H9 (cell line): Measurements from ENCODE around the gene MLKL. TPM values are rescaled to one million over a fixed set of nuclear protein-coding genes. Genes with fewer than 3 reads are reported as not detected.

Source experiments
- DNase-seq: peaks from one replicate; pipeline ENCODE4 v3.0.0-alpha.2; 2017
- H2AFZ ChIP-seq: one replicate; pipeline ENCODE4 v1.6.1; 2013; ENCODE audit warnings: mild to moderate bottlenecking, low read length, control low read depth, moderate library complexity
- H2AK5ac ChIP-seq: 2 replicates; pipeline ENCODE4 v1.6.1; 2013; ENCODE audit warnings: low read length, control low read depth, mixed read lengths; ENCODE audit not compliant: insufficient read length
- H2BK120ac ChIP-seq: one replicate; pipeline ENCODE4 v1.6.1; 2013; ENCODE audit warnings: low read depth, mild to moderate bottlenecking, low read length, control low read depth, inconsistent platforms; ENCODE audit not compliant: poor library complexity, severe bottlenecking
- H2BK12ac ChIP-seq: 2 replicates; pipeline ENCODE4 v1.6.1; 2013; ENCODE audit warnings: low read length, control low read depth, mixed read lengths, low read depth; ENCODE audit not compliant: insufficient read length
- H2BK15ac ChIP-seq: 2 replicates; pipeline ENCODE4 v1.6.1; 2013; ENCODE audit warnings: low read depth, low read length, control low read depth
- H2BK20ac ChIP-seq: one replicate; pipeline ENCODE4 v1.6.1; 2013; ENCODE audit warnings: low read depth, mild to moderate bottlenecking, low read length, control low read depth, inconsistent platforms; ENCODE audit not compliant: poor library complexity, severe bottlenecking
- H2BK5ac ChIP-seq: 2 replicates; pipeline ENCODE4 v1.6.1; 2013; ENCODE audit warnings: low read length, control low read depth, mixed read lengths; ENCODE audit not compliant: insufficient read length
- H3K14ac ChIP-seq: 2 replicates; pipeline ENCODE4 v1.6.1; 2013; ENCODE audit warnings: low read length, control low read depth; ENCODE audit not compliant: insufficient read depth
- H3K18ac ChIP-seq: 2 replicates; pipeline ENCODE4 v1.6.1; 2013; ENCODE audit warnings: low read depth, mild to moderate bottlenecking, mixed read lengths, low read length, control low read depth; ENCODE audit not compliant: insufficient read length
- H3K23ac ChIP-seq: 2 replicates; pipeline ENCODE4 v1.6.1; 2013; ENCODE audit warnings: low read length, control low read depth, mixed read lengths, low read depth; ENCODE audit not compliant: insufficient read length
- H3K23me2 ChIP-seq: 2 replicates; pipeline ENCODE4 v1.6.1; 2013; ENCODE audit warnings: low read depth, mild to moderate bottlenecking, mixed read lengths, low read length, control low read depth; ENCODE audit not compliant: insufficient read length, poor library complexity, severe bottlenecking
- H3K27ac ChIP-seq: 2 replicates; pipeline ENCODE4 v1.5.1; 2013; ENCODE audit warnings: low read length, control low read depth, mixed read lengths, low read depth; ENCODE audit not compliant: insufficient read length
- H3K27me3 ChIP-seq: 2 replicates; pipeline ENCODE4 v1.6.1; 2013; ENCODE audit warnings: low read length, control low read depth, inconsistent platforms; ENCODE audit not compliant: insufficient read depth
- H3K4ac ChIP-seq: 2 replicates; pipeline ENCODE4 v1.6.1; 2013; ENCODE audit warnings: low read depth, mild to moderate bottlenecking, control low read depth, inconsistent platforms, low read length, moderate library complexity
- H3K4me1 ChIP-seq: 2 replicates; pipeline ENCODE4 v1.6.1; 2013; ENCODE audit warnings: low read length, control low read depth, inconsistent platforms; ENCODE audit not compliant: insufficient read depth
- H3K4me2 ChIP-seq: 2 replicates; pipeline ENCODE4 v1.6.1; 2013; ENCODE audit warnings: low read length, control low read depth, mixed read lengths; ENCODE audit not compliant: insufficient read length, insufficient read depth
- H3K56ac ChIP-seq: 2 replicates; pipeline ENCODE4 v1.6.1; 2013; ENCODE audit warnings: low read depth, mild to moderate bottlenecking, mixed read lengths, low read length, control low read depth; ENCODE audit not compliant: insufficient read length
- H3K79me1 ChIP-seq: 2 replicates; pipeline ENCODE4 v1.6.1; 2013; ENCODE audit warnings: low read depth, mild to moderate bottlenecking, moderate library complexity, low read length, control low read depth, inconsistent platforms; ENCODE audit not compliant: insufficient read depth, poor library complexity, severe bottlenecking
- H3K79me2 ChIP-seq: 2 replicates; pipeline ENCODE4 v1.6.1; 2013; ENCODE audit warnings: low read length, control low read depth, inconsistent platforms; ENCODE audit not compliant: insufficient read depth
- H3K9ac ChIP-seq: 2 replicates; pipeline ENCODE4 v1.6.1; 2013; ENCODE audit warnings: low read length, control low read depth, mixed read lengths; ENCODE audit not compliant: insufficient read length; ENCODE audit errors: extremely low read depth
- H3K9me3 ChIP-seq: one replicate; pipeline ENCODE4 v1.6.1; 2013; ENCODE audit warnings: low read depth, low read length, inconsistent platforms; ENCODE audit not compliant: control insufficient read depth
- H3T11ph ChIP-seq: one replicate; pipeline ENCODE4 v1.6.1; 2013; ENCODE audit warnings: mild to moderate bottlenecking, low read length, control low read depth, inconsistent platforms
- H4K20me1 ChIP-seq: one replicate; pipeline ENCODE4 v1.6.1; 2013; ENCODE audit not compliant: control insufficient read depth, insufficient read length, insufficient read depth
- H4K5ac ChIP-seq: 2 replicates; pipeline ENCODE4 v1.6.1; 2013; ENCODE audit warnings: low read depth, mild to moderate bottlenecking, mixed read lengths, low read length, control low read depth; ENCODE audit not compliant: insufficient read length
- H4K8ac ChIP-seq: replicated peaks from 2 replicates; pipeline ENCODE4 v1.6.1; 2013; ENCODE audit warnings: low read length, control low read depth, mixed read lengths, low read depth; ENCODE audit not compliant: insufficient read length
- H4K91ac ChIP-seq: 2 replicates; pipeline ENCODE4 v1.6.1; 2013; ENCODE audit warnings: low read depth, mild to moderate bottlenecking, moderate library complexity, mixed read lengths, low read length, control low read depth; ENCODE audit not compliant: insufficient read length
- H3K27ac Mint-ChIP-seq, 3 experiments: 2 replicates in 2 of 3; 3 replicates in 1 of 3; pipeline ENCODE4 v1.8.0; 2020 to 2021; ENCODE audit warnings: mixed read lengths in 3 of 3, mild to moderate bottlenecking in 1 of 3, moderate library complexity in 1 of 3
- H3K27me3 Mint-ChIP-seq: 2 replicates; pipeline ENCODE4 v1.8.0; 2021; ENCODE audit warnings: low read depth, mild to moderate bottlenecking, moderate library complexity, mixed read lengths
- H3K36me3 Mint-ChIP-seq, 3 experiments: 2 replicates in 2 of 3; 3 replicates in 1 of 3; pipeline ENCODE4 v1.8.0; 2020 to 2021; ENCODE audit warnings: low read depth in 3 of 3, mixed read lengths in 3 of 3; ENCODE audit not compliant: insufficient read depth in 1 of 3
- H3K4me1 Mint-ChIP-seq, 2 experiments: 2 replicates each; pipeline ENCODE4 v1.8.0; 2020; ENCODE audit warnings: mixed read lengths in 2 of 2
- H3K4me3 Mint-ChIP-seq, 2 experiments: 2 replicates in 1 of 2; 3 replicates in 1 of 2; pipeline ENCODE4 v1.8.0; 2020 to 2021; ENCODE audit warnings: mild to moderate bottlenecking in 2 of 2, mixed read lengths in 2 of 2, moderate library complexity in 1 of 2
- H3K9me3 Mint-ChIP-seq, 2 experiments: 2 replicates in 1 of 2; 3 replicates in 1 of 2; pipeline ENCODE4 v1.8.0; 2020; ENCODE audit warnings: mild to moderate bottlenecking in 2 of 2, mixed read lengths in 2 of 2, moderate library complexity in 1 of 2
- WGBS: extraction: QIAGEN DNeasy Blood & Tissue Kit; methylation state at CpG from one replicate; pipeline ENCODE4 v1.1.7; 2013; ENCODE audit warnings: missing lambda C conversion rate, low lambda C conversion rate, mixed read lengths; ENCODE audit not compliant: insufficient read length; ENCODE audit errors: extremely low coverage; 5-methylcytosine and 5-hydroxymethylcytosine counted together
- long read RNA-seq: library from polyadenylated mRNA; unstranded; transcript quantifications from one replicate; pipeline ENCODE4 v2.0.0, GENCODE V29; 2020
- total RNA-seq: library from RNA; stranded (reverse); gene quantifications from 2 replicates; pipeline ENCODE4 v1.2.1, GENCODE V29; 2021
- TF ChIP-seq, protein P1 (sequence below): fragments of 200-600 bp; sonication (generic); conservative IDR thresholded peaks from 3 replicates; pipeline ENCODE4 v1.8.0; 2021; ENCODE audit warnings: antibody characterized with exemption, mild to moderate bottlenecking

Gene MLKL
- total RNA-seq, result 0.37 and 0.42 TPM in 2 replicates
- long read RNA-seq, result 0 reads

- Histone ChIP-seq H3K27me3 (no peaks in the 10 kb centered on the region), H2BK5ac (no peak within 1 kb of the TSS), H3K14ac (peak within 1 kb of the TSS; percentile 5; the same call in 1 of the 2 replicates), H2BK20ac (no peak within 1 kb of the TSS), H3K56ac (no peak within 1 kb of the TSS), H3K4me2 (peak within 1 kb of the TSS; percentile 2), H4K8ac (no peak within 1 kb of the TSS), H3K18ac (no peak within 1 kb of the TSS), H3T11ph (no peak within 1 kb of the TSS), H4K91ac (no peak within 1 kb of the TSS), H3K4me1 (no peaks in the 10 kb centered on the region), H2AFZ (no peak within 1 kb of the TSS), H3K27ac (no peak within 1 kb of the TSS), H2BK15ac (no peak within 1 kb of the TSS), H3K23ac (no peak within 1 kb of the TSS), H3K4ac (no peak within 1 kb of the TSS), H3K79me2 (no peaks in the 10 kb centered on the region), H2AK5ac (no peak within 1 kb of the TSS), H3K23me2 (no peaks in the 10 kb centered on the region), H2BK120ac (no peak within 1 kb of the TSS), H3K9me3 (no peaks in the 10 kb centered on the region), H3K9ac (no peak within 1 kb of the TSS), H3K79me1 (no peaks in the 10 kb centered on the region), H4K20me1 (no peaks in the 10 kb centered on the region), H2BK12ac (no peak within 1 kb of the TSS), H4K5ac (no peak within 1 kb of the TSS)
- Mint-ChIP-seq H3K4me3 (peak within 1 kb of the TSS; percentile 38 to 77), H3K27ac (no peak within 1 kb of the TSS), H3K4me1 (peaks cover 13% of the 10 kb centered on the region in 2 experiments), H3K27me3 (peaks cover 11% of the 10 kb centered on the region), H3K9me3 (no peaks in the 10 kb centered on the region), H3K36me3 (peaks cover 0 to 1% (median 0%) of the 10 kb centered on the region in 3 experiments; a peak in 1 of 7 replicates)
- no CpG with 5 or more reads among the region's 35 CpGs for WGBS
- TF ChIP-seq, protein P1, sequence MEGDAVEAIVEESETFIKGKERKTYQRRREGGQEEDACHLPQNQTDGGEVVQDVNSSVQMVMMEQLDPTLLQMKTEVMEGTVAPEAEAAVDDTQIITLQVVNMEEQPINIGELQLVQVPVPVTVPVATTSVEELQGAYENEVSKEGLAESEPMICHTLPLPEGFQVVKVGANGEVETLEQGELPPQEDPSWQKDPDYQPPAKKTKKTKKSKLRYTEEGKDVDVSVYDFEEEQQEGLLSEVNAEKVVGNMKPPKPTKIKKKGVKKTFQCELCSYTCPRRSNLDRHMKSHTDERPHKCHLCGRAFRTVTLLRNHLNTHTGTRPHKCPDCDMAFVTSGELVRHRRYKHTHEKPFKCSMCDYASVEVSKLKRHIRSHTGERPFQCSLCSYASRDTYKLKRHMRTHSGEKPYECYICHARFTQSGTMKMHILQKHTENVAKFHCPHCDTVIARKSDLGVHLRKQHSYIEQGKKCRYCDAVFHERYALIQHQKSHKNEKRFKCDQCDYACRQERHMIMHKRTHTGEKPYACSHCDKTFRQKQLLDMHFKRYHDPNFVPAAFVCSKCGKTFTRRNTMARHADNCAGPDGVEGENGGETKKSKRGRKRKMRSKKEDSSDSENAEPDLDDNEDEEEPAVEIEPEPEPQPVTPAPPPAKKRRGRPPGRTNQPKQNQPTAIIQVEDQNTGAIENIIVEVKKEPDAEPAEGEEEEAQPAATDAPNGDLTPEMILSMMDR, result no peak
- DNase-seq, result peak; percentile 54
These were observed at the start of gene MLKL for GRCh38 chr16:74700438-74701225. Gene MLKL, minus strand, starts transcription at chr16:74700862. Its CDS starts 5,105 bp downstream, at chr16:74695757.
